HG03439 (cell line): ENCODE measurements around the gene NOTCH4.
"Not testable (repeated sequence)": the region's sequence is repeated elsewhere in the genome, so short reads cannot be mapped to it uniquely, and the experiment has no call there.

Experiments used
- ATAC-seq: cut with Tn5 transposase; IDR thresholded peaks from one replicate; pipeline ENCODE4 v1.9.1; 2021; ENCODE audit warnings: mild to moderate bottlenecking, moderate library complexity; ENCODE audit not compliant: unreplicated experiment

Gene NOTCH4

GRCh38 chr6:32223258-32224235 is at the start of gene NOTCH4:
Gene NOTCH4, minus strand, starts transcription at chr6:32224067. Its CDS starts 139 bp downstream, at chr6:32223928.
- no peak for ATAC-seq

DNA sequence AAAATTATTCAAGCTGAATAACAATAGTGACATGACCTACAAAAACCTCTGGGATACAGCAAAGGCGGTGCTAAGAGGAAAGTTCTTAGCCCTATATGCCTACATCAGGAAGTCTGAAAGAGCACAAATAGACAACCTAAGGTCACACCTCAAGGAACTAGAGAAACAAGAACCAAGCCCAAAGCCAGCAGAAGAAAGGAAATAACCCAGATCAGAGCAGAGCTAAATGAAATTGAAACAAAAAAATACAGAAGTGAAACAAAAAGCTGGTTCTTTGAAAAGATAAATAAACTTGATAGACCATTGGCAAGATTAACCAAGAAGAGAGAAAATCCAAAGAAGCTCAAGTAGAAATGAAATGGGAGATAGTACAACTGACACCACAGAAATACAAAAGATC is 47.6 kb upstream of the NOTCH4 start:
- ATAC-seq: no peak

DNA sequence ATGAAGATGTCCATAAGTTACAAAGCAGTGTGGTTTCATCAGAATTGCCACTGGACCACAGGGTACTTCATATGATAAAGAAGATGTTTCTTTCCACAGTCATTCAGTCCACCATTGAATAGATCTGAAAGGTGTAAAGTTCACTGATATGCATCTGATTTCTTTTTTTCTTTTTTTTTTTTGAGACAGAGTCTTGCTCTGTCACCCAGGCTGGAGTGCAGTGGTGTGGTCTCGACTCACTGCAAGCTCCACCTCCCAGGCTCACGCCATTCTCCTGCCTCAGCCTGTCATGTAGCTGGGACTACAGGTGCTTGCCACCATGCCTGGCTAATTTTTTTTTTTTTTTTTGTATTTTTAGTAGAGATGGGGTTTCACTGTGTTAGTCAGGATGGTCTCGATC is 44.6 kb upstream of the NOTCH4 start:
- not testable (repeated sequence) for ATAC-seq

- ATAC-seq: no peak
Observed at GRCh38 chr6:32267035-32267434, 43.2 kb upstream of the NOTCH4 start.

DNA sequence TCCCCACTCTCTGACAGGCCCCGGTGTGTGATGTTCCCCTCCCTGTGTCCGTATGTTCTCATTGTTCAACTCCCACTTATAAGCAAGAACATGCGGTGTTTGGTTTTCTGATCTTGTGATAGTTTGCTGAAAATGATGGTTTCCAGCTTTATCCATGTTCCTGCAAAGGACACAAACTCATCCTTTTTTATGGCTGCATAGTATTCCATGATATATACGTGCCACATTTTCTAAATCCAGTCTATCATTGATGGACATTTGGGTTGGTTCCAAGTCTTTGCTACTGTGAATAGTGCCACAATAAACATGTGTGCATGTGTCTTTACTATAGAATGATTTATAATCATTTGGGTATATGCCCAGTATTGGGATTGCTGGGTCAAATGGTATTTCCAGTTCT is 33.4 kb upstream of the NOTCH4 start:
- ATAC-seq: not testable (repeated sequence)

DNA sequence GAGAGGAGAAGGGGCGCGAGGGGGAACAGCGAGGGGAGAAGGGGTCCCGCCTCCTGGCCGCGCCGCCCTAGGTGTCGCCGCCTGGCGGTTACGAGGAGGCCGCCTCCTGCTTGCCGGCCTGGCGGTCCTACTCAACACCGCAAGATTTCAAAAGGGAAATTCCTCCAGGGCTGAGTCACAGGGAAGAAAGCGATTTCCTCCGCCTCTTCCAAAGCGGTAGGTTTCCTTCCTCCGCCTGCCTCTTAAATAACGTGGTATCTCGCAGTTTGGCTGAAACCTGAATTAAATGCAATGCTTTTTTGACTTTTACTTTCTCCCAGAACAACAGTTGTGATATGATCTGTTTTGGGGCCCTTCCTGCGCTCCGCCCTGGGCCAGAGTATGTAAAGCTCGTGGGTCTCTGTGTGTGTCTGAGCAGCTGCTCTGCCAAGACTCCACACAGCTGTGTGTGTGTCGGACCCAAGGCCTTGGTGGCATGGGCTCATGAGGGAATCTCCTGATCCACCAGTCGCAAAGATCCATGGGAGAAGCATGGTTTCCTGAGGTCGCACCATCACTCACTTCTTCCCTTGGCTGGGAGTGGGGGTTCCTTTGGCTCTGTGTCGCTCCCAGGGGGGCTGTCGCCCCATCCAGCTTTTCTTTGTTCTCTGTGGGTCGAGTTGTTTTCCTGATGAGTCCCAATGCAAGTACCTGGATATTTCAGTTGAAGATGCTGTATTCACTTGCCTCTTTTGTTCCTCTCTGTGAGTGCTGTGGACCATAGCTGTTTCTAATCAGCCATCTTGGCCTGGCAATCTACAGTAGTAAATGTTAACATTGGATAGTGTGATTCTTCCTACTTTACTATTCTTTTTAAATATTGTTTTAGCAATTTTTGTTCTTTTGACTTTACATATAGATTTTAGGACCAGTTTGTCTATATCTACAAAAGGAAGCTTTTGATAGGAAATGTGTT is 31.6 kb upstream of the NOTCH4 start:
- ATAC-seq: no peak

DNA sequence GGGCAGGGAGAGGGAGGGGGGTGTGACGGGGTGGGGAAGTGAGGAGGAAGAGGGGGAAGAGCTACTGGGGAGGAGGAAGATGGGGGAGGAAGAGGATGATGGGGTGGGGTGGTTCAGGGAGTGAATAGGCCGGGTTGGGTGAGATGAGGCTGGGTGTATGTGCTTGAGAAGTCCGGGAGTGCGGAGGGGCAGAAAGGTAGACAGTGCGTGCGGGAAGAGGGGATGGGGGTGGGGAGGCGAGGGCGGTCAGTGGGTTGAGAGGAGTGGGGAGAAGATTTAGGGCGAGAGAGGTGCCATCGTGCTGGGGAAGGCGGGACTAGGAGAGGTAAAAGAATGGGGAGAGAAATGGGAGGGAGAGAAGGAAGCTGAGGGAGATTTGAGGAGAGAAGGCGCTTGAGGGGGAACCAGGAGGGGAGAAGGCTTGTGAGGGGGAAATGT is 30.9 kb upstream of the NOTCH4 start:
- no peak for ATAC-seq

- no peak for ATAC-seq
Observed at GRCh38 chr6:32252331-32253009, 28.6 kb upstream of the NOTCH4 start.

DNA sequence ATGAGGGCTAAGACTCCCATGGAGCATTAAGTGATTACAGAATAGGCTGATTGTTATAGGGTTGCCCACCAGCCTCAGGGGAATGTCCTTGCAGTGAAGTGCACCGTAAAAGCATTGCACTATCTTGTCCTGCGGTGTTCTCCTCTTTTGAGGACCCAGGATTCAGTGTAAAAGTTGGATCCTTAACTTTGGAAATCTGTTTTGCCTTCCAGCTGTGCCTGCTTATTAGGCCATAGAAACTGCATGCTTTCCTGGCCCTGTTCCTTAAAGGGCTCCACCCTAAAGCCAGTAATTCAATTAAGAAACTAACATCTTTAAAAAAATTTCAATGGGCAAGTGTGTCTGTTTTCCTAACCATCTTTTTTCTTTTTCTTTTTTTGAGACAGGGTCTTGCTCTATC is 25.4 kb upstream of the NOTCH4 start:
- ATAC-seq: no peak

GRCh38 chr6:32247401-32247800 is 23.5 kb upstream of the NOTCH4 start:
- ATAC-seq: no peak

- ATAC-seq: no peak
Observed at GRCh38 chr6:32244946-32245398, 21.1 kb upstream of the NOTCH4 start.

GRCh38 chr6:32244270-32244669 is 20.4 kb upstream of the NOTCH4 start:
- no peak for ATAC-seq

DNA sequence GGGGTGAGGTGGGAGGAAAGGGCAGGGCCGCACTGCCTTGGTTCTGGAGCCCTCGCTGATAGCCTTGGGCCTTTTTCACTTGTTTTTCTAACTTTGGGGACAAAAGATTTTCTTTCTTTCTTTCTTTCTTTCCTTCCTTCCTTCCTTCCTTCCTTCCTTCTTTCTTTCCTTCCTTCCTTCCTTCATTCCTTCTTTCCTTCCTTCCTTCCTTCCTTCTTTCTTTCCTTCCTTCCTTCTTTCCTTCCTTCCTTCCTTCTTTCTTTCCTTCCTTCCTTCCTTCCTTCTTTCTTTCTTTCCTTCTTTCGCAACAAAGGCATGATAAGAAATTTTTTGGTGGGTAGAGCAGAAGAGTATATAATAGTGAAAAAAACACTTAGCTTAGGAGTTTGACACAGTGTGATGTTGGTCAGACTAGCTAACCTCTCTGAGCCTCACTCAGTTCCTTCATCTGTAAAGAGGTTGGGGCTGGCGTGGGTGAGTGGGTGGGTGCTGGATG is 18.5 kb upstream of the NOTCH4 start:
- not testable (repeated sequence) for ATAC-seq

DNA sequence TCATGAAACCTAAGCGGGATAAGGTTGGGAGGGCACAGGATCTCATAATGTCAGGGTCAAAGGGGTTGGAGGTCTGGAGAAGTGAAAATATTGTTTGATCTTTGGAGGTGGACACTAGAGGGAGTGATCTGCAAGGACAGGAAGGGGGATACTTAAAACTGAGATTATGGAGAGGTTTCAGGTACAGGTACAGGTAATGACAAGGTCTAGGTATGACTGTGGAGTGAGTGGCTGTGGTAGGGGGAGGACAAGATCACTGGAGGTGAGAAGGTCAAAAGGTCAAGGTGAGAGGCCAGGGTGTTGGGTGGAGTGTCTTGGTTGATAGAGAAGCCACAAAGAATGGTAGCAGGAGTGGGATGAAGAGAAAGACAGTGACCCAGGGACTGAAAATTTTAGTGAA is 16.8 kb upstream of the NOTCH4 start:
- no peak for ATAC-seq

DNA sequence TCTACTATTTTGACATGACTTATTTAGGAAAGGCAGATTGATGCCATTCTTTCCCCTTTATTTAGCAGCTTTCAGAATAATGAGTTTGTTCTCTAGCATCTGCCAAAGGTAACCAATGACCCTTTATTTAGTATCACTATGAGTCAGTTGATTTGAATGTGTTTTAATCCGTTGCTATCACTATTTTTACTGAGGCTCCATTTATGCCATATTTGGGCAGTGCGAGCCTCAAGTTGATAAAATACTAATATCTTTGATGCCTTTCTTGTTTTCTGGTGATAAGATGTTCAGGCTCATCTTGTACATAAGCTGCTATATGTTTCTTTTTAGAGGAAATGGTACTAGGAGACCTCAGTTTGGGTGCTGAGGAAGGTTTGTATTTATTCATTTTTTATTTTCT is 15.6 kb upstream of the NOTCH4 start:
- ATAC-seq: no peak

DNA sequence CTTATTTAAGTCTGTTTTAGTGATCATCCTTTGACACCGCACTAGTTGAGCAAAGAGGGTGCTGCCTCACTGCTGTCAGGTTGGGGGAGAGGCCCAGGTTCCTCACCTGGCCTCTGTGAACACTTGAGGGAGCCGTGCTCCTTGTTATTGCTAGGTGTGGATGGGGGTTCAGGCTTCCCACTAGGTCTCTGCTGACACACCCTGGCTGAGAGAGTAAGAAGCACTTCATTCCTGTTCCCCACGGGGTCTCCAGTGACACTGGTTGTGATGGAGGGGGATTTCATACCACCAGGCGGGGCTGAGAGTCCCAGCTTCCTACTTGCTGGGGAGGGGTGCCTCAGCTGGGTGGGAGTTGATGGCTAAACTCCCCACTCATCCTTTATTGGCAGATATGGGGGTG is 11.1 kb upstream of the NOTCH4 start:
- ATAC-seq: no peak

- ATAC-seq: no peak
Observed at GRCh38 chr6:32226434-32226833, 2.6 kb upstream of the NOTCH4 start.

DNA sequence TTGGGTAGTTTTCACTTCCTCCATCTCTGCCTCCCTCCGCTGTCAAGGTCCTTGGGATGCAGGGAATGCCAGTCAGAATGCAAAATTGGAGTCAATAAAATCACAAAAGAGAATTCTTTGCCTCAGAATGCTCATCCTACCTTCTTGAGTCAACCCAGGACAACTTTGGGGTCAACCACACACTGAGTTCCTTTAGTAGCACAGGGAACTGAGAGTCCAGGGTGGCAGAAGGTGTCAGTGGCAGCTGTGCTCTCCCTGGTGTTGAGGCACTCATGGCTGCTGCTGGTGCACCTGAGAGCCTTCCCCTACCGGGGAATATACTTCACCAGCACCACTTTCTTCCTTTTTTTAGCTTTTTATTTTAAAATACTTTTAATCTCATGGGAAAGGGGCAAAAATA is 829 bp upstream of the NOTCH4 start:
- no peak for ATAC-seq

GRCh38 chr6:32222333-32223230 is 1.3 kb downstream of the NOTCH4 start:
- ATAC-seq: no peak

GRCh38 chr6:32220021-32220420 is 3.8 kb downstream of the NOTCH4 start:
- ATAC-seq: no peak
